Measurements from ENCODE around the gene KRT82.

Gene KRT82

DNA sequence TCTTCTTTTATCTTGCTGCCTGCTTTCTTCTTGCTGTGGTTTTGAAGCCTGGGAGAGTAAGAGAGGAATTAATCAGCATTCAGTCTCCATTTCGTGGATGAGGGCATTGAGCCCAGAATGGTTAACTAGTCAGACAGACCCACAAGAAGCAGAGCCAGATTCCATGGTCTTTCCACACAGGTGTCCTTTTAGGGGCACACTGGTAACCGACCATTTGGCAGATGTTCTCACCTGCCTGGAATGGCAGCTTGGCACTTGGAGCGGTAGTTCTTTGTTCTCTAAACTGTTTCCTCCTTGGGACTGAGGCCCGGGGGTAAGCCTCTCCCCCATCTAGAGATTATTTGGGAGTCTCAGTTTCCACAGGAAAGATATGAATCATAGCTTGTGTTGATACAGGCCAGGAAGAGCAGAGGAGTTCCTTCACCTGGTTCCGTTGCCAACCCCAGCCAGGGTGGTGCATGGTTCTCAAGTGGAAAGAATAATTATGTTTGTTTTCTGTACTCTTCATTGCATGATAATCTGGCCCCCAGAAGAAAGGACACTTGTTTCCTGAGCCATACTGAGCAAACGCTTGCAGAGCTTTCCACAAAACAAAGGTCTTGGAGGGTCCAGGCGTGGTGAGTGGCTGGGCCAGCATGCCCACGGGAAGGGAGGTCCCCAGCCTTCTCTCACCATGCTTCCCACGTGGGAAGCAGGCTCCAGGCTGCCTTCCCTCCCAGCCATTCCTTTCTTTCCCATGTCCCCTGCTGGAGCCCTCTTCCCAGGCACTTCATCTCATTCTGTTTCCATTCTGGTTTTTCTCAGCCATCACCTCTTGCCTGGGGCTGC lies 30.1 kb upstream of the KRT82 start:
- no peak for DNase-seq

DNA sequence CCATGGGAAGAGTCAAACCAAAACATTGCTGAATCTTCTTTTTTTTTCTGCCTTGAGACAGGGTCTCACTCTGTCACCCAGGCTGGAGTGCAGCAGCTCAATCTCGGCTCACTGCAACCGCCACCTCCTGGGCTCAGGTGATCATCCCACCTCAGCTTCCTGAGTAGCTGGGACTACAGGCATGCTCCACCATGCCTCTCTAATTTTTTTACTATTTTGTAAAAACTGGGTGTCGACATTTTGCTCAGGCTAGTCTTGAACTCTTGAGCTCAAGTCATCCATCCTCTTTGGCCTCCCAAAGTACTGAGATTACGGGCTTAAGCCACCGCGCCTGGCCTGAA lies 29.5 kb upstream of the KRT82 start:
- no peak for DNase-seq

DNA sequence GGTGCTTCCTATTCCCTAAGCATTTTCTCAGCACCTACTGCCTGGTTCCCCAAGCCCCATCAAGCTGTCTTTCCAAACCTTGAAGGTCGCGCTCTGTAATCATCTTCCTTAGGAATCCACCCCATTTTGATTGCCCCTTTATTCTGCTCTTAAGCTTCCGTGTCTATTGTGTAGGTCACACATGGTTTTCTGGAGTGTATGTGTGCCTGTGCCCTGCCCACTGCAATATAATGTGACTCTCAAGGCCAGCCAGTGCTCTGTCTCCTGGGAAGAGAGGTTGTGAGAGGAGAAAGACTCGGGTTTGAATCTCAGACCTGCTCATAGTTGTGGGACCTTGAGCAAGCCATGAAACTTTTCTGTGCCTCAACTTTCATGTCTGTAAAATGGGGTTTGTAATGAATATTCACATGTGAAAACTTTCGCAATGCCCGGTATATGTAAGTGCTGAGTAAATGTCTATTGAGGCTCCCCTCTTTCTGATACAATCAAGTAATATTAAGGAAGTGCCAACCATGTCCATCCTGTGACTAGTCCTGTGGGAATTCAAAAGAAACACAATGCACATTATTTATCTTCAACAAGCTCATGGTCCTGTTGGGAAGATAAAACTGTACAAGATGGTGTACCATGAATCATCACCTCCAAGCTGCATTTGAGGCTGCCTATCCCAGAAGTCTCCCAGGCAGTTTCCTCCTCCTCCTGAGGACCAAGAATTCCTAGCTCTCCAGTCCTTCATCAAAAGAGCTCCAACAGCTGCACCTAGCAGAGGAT lies 28.8 kb upstream of the KRT82 start:
- no peak for DNase-seq

DNA sequence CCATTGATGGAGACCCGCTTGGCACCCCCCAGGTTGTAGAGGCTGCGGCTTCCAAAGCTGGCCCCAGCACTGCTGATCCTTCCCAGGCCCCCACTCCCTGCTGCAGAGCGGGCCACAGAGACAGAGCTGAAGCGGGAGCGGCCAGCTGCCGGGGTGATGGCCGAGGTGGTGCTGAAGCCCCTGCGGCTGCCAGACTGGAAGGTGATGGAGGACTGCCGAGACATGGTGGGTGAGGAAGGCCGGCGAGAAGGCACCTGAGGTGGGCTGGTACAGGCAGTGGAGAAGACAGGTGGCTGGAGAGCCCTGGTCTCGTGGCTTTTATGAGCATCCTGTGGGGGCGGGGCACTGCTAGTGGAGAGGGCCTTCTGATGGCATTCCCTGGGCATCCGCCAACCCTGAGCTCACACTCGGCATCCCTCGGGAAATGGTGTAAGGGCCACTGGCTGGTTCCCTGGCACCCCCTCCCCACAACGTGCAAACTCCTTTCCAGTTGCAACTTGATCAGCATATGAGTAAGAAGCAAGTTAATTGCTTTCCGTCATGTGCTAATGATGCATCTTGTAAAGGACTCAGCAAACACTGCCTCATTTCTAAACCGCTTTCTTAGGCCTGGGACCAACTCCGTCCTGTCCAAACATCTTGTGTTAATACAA lies 28.1 kb upstream of the KRT82 start, which contains the start of gene KRT75:
Gene KRT75, minus strand, starts transcription at position 291 of the 653 bp plus-strand sequence. Its CDS starts 67 bp downstream, at position 224.
- DNase-seq = no peak

DNA sequence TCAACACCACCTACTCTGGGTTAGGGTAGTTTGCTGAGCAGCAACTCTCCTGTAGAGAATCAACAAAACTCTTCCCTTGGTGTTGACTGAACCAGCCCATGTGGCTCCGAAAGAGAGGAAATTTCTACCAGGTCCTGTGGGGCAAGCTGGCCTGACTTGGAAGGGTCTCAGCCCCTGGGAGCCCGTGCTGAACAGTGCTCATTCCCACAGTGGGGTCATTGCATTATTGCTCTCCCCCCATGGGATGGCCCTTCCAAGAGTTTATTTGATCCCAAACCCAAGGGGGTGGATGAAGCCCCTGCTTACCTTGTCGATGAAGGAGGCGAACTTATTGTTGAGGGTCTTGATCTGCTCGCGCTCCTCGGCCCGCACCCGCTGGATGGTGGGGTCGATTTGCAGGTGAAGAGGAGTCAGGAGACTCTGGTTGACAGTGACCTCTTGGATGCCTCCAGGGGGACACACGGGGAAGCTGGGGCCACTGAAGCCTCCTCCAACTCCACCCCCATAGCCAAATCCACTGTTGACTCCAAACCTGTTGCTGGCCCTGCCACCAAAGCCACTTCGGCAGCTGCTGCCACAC lies 27.5 kb upstream of the KRT82 start:
- no peak for DNase-seq

DNA sequence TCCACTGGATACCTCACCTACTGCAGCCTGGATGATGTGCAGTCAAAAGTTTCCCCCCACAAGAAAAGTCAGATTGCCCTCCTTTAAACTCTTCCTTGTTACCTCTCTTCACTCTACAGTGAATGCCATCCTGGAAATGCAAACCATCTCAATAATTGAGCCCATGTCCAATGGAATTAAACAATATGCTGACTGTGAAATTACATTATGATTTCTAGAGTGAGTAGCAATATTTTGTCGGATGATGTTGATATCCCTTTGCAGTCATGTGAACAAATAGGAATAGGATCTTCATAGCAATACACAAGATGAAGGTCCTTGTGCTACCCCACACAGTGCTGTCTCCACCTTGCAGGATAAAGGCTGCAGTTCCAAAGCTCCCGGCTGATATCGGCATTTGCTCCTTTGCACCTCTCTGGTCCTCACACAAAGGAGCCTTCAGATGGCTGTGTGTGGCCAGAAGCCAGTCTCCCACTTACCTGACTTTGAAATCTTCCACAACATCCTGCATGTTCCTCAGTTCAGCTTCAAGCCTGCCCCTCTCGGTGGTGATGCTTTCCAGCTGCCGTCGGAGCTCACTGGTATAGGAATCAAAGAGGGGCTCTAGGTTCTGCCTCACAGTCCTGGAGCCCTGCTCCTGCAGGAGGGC lies 26.5 kb upstream of the KRT82 start:
- DNase-seq = no peak

DNA sequence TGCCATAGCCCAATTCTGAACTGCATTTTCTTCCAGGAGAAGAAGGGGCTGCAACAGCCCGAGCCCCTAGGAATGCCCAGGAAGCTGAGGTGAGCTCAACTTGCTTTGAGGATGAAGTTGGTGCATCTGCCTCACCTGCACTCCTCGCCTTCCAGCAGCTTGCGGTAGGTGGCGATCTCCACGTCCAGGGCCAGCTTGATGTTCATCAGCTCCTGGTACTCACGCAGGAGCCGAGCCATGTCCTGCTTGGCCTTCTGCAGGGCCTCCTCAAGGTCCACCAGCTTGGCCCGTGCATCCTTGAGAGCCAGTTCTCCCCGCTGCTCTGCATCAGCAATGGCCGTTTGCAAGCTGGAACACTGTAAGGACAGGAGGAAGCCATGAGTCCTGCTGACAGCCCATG lies 22.0 kb upstream of the KRT82 start:
- no peak for DNase-seq

DNA sequence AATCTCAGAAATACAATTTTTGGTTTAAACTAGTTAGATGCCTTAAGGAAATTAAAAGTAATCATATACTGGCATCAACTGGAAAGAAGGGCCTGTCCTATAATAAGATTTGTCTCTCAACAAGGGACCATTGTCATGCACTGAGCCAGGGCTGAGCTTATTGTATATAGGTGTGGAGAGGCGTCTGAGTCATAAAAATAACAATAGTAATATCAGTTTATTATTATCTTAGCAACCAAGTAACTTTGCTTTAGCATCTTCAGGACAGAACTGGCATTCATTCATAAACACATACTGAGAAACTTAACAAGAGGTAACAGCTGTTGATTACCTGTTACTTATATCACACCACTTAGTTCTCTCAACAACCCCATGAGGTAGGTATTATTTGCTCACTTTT lies 20.9 kb upstream of the KRT82 start:
- DNase-seq = no peak

DNA sequence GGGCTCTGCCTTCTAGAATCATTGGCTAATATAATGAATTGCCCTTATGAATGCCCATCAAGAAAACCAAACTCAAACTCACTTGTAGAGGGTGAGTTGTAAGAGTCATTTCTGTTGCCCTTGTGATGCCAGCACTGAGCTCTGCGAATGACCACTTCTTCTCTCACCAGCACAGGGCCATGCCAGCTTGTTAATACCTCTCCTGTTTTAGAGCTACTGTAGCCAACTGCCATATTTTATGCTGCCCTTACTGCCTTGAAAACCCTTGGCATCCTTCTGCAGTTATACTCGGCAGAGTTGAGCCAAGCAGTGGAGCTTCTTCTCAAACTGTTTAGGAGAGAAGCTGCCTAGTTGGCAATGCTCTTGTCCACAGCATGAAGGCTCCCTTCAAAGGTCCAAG lies 19.9 kb upstream of the KRT82 start:
- DNase-seq = no peak

DNA sequence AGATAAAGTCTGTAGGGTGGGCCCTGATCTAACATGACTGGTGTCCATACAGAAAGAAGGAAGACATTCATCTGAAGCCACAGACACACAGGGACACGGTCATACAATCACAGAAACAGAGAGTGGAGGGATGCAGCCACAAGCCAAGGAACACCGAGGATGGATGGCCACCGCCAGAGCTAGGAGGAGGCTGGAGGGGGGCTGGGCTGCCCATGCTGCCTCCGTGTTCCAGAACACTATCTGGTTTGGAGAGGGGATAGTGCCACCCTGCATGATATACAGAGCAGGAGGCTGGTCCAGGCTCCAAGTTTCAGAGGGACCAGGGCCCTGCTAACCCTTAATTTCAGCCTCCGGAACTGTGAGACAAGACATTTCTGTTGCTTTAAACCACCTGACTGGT lies 19.3 kb upstream of the KRT82 start:
- DNase-seq = no peak

DNA sequence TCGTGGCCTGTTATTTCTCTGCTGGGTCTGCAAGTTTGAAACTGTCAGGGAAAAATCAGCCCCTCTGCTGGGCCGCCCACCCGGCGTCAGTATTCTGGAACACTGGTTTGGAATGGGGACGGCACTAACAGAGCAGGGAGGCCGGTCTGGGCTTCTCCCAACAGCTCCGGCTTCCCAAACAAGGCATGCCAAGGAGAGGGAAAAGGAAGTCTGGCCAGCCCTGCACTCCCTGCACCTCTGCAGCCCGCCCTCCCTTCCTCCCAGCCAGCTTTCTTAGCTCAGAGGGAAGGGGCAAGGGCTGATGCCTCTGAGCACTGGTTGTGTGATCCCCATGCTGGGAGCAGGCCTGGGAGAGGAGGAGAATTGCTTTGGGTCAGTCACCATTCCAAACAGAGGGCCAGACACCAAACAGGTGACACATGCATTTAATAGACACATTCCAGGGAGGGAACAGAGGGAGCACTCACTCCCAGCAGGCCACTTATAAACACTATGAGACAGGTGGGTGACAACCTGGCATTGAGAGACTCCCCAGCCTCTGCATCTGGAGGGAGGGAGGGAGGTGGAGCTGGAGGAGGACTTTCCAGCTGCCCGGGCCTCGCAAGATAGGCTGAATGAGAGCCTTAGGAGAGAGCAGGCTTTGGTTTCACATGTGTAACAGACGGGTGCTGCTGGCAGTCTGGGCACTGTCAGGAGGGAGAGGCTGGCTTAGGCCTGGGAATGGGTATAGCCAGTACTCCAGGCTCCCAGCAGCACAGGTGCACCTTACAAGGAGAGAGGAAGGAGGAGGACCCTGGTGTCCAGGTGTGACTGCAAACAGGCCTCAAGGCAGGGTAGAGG lies 17.7 kb upstream of the KRT82 start:
- no peak for DNase-seq

DNA sequence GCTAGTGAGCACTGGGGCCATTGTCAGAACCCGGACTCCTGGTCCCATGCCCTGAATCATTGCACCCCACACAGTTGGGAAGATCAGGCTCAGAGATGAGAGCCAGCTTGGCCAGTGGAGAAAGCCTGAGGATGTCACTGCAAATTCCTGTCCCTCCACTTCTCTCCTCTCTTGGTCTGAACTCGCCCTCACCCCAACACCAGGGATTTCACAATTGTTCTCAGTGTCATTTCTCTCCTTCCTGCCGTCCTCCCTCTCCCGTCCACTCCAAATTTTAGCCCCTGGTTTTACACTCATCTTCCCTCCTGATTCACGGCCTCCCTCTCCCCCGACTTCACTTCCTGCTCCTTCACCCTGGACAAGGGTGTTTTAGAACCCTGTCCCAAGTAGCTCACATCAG lies 16.9 kb upstream of the KRT82 start:
- no peak for DNase-seq

DNA sequence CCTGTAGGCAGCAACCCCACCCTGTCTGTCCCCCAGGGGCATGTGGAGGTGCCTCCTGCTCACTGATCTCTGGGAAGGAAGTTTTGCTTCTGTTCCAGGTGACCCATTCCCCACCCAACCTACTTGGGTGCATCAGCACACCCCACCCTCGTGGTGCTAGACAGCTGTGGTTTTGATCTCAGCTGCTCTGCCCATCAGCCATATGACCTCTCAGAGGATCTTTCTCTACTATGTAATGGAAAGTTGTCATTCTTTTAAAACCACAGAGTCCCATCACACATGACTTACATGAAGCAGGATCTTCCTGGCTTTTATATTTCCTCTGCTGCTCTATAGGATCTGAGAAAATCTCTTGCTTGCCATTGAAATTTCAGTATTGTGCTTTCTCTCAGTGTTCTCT lies 13.5 kb upstream of the KRT82 start:
- DNase-seq = no peak

DNA sequence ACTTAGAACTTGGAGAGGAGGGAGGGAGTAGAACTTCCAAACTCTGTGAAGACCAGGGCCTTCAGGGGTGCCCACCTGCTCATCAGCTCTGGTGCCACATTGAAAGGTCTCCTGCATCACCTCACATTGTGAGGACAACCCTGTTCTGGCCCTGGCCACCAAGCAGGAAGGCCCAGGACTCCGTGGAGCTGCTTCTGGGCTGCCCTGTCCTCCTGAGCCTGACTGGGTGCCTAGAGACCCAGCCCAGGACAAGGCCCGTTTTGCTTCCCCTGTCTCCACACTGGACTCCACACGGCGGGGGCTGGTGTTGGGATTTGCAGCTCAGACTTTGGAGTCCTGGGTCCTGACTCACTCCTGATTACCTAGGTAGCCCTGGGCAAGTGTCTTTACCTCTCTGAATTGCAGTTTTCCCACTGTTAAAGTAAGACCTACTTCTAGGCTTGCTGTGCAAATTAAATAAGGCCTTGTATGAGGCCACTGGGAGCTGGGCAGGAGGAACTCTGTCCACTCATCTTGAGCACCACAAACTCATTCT lies 12.5 kb upstream of the KRT82 start:
- no peak for DNase-seq

DNA sequence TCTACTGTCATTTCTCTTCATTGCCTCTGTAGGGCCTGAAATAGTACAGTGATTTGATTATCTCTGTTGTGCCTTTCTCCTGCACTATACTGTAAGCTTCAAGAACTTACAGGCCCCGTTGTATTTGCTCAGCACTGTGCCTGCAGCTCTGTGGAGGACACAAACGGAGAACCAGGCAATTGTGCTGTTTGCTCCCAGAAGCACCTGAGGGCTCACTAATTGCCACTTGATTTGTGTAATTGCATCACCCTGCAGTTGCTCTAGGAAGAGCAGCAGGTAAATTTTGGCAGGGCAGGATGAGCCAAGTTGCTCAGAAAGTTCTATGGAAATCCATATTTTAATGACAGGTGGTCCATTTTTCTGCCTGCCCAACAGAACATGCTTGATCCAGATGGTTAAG lies 11.6 kb upstream of the KRT82 start:
- no peak for DNase-seq

DNA sequence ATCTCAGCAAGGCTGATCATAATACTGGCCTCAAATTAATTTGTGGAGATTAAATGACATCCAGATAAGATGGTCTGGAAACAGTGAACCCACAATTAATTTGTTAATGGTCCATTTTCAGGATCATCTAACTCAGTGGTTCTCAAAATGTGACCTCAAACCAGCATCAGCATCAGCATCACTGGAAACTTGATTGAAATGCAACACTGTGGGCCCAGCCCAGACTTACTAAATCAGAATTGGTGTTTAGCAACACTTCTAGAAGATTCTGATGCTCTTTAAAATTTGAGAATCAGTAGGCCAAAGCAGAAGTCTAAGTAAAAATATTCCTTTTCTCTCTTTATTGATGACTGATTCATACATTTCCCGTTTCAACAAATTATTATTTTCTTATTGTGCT lies 10.7 kb upstream of the KRT82 start:
- DNase-seq = no peak

DNA sequence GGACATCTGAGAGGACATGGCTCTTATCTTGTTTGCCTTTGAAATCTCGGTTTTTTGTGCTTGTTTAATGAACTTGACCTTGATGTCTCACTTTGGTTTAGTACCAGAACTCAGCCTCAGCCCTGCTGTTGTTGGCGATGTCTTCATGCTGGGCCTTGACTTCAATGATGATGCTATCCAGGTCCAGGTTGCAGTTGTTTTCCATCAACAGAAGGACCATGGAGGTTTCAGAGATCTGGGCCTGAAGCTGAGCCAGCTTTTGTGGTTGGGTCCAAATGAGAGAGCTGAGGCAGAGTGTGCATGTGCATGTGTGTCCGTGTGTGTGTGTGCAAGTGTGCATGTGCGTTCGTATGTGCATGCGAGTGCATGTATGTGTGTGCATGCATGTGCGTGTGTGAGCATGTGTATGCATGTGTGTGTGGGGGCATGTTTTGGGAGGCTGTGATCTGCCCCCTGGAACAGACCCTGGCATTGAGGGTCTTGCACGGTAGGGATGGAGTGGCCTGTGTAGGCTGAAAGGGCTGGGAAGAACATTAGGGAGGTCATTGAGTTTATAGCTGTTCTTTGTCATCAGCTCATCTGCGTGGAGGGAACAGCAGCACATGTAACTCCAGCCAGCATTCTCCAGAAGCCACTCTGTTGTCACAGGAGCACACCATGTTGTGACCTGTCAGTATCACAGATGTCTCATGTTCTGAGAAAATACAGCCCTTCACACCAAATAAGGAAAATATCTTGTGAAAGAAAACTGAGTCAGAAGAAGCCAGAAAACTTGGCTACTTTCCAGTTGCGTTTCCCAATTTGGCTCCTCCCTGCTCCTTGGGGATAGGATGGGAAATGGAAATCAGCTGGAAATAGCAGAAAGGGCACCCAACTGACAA lies 10.0 kb upstream of the KRT82 start:
- no peak for DNase-seq

DNA sequence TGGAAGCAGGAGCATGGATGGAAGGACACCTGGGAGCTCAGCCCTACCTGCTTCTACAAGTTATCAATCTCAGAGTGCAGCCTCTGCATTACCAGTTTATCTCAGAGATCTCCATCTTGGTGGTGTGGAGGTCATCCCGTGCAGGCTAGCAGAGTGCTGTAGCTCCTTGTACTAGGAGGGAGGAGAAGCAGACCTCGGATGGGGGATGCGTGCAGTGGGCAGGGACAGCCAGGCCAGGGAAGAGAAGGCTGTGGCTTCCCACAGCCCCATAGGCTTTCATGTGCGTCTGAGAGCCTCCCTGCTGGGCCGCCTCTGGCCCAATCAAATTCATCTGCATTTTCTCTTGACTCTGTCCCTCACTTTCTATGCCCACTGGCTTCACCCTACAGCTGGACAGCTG lies 8.8 kb upstream of the KRT82 start:
- DNase-seq = no peak

DNA sequence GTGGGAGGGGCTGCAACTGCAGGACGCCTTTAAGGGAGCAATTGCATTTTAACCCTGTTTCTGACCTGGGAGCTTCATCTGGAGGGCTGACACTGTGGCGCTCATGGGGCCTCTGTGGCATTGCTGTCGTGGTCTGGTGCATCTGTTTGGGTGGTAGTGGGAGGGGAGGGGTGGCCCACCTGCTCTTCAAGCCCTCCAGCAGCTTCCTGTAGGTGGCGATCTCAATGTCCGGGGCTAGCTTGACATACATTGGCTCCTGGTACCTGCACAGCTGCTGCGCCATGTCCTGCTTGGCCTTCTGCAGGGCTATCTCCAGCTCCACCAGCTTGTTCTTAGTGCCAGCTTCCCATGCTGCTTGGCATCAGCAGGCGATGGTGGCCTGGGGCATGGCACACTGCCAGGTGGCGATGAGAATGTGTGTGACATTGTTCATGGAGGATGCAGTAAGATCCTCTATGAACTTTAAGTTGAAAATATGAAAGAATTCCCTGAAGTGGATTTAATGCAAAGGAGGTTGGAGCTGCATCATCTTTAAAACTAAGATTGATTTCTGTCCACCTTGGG lies 7.7 kb upstream of the KRT82 start:
- no peak for DNase-seq
